ENCODE data around the gene POLR3K.

The POLR3K gene

GRCh38 chr16:53346-54236, at the start of gene POLR3K, which contains the start of gene SNRNP25:
Gene POLR3K, minus strand, starts transcription at chr16:53608. Its CDS starts 22 bp downstream, at chr16:53586.
Gene SNRNP25, plus strand, starts transcription at chr16:53828. Its CDS starts 189 bp downstream, at chr16:54017.
- DNase-seq (ENCODE audit: low read depth in 2 of 2) = peak; percentile 95 to 96

- no peak for DNase-seq (ENCODE audit: low read depth in 2 of 2)
These were observed 48.9 kb upstream of the POLR3K start for GRCh38 chr16:102060-102855.

GRCh38 chr16:101586-101985, 48.2 kb upstream of the POLR3K start:
- no peak for DNase-seq (ENCODE audit: low read depth in 2 of 2)

GRCh38 chr16:100989-101388, 47.6 kb upstream of the POLR3K start:
- DNase-seq (ENCODE audit: low read depth in 2 of 2) = no peak

- no peak for DNase-seq (ENCODE audit: low read depth in 2 of 2)
These were observed 44.4 kb upstream of the POLR3K start for GRCh38 chr16:97822-98221.

GRCh38 chr16:96935-97381, 43.5 kb upstream of the POLR3K start:
- DNase-seq (ENCODE audit: low read depth in 2 of 2) = peak; percentile 75 to 77

GRCh38 chr16:94918-95265, 41.5 kb upstream of the POLR3K start:
- no peak for DNase-seq (ENCODE audit: low read depth in 2 of 2)

- DNase-seq (ENCODE audit: low read depth in 2 of 2) = no peak
These were observed 39.3 kb upstream of the POLR3K start for GRCh38 chr16:92431-93339.

GRCh38 chr16:91484-91883, 38.1 kb upstream of the POLR3K start:
- DNase-seq (ENCODE audit: low read depth in 2 of 2) = no peak

GRCh38 chr16:89391-90302, 36.2 kb upstream of the POLR3K start:
- no peak for DNase-seq (ENCODE audit: low read depth in 2 of 2)

- no peak for DNase-seq (ENCODE audit: low read depth in 2 of 2)
These were observed 35.2 kb upstream of the POLR3K start for GRCh38 chr16:88613-89012.

GRCh38 chr16:86483-86952, 33.1 kb upstream of the POLR3K start:
- no peak for DNase-seq (ENCODE audit: low read depth in 2 of 2)

- DNase-seq (ENCODE audit: low read depth in 2 of 2) = no peak
These were observed 32.5 kb upstream of the POLR3K start for GRCh38 chr16:85865-86264.

- DNase-seq (ENCODE audit: low read depth in 2 of 2) = no peak
These were observed 32.0 kb upstream of the POLR3K start for GRCh38 chr16:85407-85782.

- no peak for DNase-seq (ENCODE audit: low read depth in 2 of 2)
These were observed 31.5 kb upstream of the POLR3K start for GRCh38 chr16:84718-85406.

- DNase-seq (ENCODE audit: low read depth in 2 of 2) = no peak
These were observed 30.6 kb upstream of the POLR3K start for GRCh38 chr16:83781-84615.

GRCh38 chr16:83060-83603, 29.7 kb upstream of the POLR3K start:
- no peak for DNase-seq (ENCODE audit: low read depth in 2 of 2)

GRCh38 chr16:79151-80054, 26.0 kb upstream of the POLR3K start:
- DNase-seq (ENCODE audit: low read depth in 2 of 2) = no peak
